ENCODE data around the gene MYO1E. TPM values are rescaled to one million over a fixed set of nuclear protein-coding genes. Genes with fewer than 3 reads are reported as not detected.
"Not testable (repeated sequence)": the region's sequence is repeated elsewhere in the genome, so short reads cannot be mapped to it uniquely, and the experiment has no call there.

Gene MYO1E
- polyA plus RNA-seq, 12 donors = 33.5 to 50.6 (median 39.9) TPM; not detected in 1

GRCh38 chr15:59394166-59394661, 21.5 kb upstream of the MYO1E start:
- DNase-seq = no peak

DNA sequence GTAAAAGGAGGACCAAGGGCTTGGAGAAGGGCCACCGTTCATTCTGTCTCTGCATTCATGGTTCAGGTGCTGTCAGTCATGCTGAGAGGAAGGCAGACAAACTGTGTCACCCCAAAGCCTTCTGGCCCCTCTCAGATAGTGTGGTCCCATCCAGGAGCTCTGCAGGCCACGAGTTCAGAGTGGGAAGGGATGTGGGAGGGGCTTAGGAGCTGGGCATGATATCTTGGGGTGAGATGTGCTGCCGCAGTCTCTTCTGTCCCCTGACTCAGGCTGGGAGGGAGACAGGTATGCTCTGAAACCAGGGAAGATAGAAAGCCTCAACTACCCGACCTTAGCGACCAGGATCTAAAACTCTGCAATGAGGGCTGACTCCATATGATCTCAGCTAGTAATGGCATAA, 19.6 kb upstream of the MYO1E start:
- DNase-seq = no peak

- DNase-seq = no peak
These were observed 16.0 kb upstream of the MYO1E start for GRCh38 chr15:59388670-59389069.

- not testable (repeated sequence) for DNase-seq
These were observed 14.7 kb upstream of the MYO1E start for GRCh38 chr15:59387196-59387878.

DNA sequence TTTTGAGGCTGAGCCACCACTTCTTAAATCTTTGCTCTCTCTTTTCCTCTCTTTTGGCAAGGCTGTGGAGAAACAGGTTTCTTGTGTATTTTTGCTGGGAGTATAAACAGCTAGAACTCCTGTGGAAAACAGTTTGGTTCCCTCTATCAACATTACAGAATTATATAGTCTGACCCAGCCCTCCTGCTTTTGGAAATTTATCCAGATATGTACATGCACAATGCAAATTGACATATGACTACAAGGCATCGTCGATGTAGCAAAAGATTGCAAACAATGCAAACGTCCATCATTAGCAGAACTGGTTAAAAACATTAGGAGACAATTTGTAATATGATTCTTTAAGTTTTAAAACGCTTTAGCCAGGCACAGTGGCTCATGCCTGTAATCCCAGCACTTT, 12.5 kb upstream of the MYO1E start:
- DNase-seq = no peak

DNA sequence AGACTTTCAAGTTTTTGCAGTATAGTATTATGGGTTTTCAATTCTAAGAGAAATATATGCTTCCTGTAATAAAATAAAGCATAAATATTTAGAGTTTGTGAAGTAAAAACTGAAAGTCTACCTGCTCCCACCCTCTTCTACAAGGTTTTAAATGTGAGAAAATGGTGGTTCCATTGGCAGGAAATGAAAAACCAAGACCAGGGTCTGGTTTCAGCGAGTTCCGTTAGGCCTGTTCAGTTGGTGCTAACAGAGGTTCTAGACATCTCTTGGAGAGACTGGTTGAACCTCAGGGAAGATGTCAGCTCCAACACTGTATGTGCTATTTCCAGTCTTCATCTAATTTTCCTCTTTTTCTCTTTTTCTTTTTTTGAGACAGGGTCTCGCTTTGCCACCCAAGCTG, 11.8 kb upstream of the MYO1E start:
- DNase-seq = no peak

- DNase-seq = no peak
These were observed 8.4 kb upstream of the MYO1E start for GRCh38 chr15:59380902-59381610.

DNA sequence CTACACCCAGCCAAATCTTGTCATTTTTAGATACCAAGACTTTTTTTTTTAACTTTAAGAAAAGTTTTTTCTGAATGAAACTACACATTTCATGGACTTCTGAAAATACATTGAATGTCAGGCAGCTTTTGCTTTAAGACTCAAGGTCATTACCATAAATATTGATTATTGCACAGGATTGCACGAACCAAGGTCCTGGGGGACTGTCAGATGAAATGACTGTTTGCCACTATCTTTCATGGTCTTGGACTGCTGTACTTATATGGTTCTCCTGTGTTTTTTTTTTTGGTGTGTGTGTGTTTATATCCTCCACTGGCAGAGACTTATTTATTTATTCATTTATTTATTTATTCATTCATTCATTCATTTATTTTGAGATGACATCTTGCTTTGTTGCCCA, 6.9 kb upstream of the MYO1E start:
- no peak for DNase-seq

DNA sequence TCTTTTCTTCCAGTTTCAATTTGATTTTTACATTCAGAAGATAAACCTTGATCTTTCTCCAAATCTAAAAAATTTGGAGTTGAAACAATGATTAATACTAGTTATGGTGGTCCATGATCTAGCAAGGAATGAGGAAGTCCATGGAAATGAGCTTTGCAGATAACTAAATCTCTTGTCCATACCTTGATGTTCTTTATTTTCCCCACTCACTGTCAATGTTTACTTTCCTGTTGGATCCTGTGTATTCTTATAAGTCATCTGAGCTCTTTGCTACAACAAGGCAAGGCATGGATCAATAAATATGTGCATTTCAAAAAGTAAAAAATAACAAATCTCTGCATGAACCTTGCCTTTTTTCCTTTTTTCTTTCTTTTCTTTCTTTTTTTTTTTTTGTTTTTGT, 6.2 kb upstream of the MYO1E start:
- no peak for DNase-seq

GRCh38 chr15:59377924-59378323, 5.3 kb upstream of the MYO1E start:
- DNase-seq = no peak

GRCh38 chr15:59376733-59377132, 4.1 kb upstream of the MYO1E start:
- DNase-seq = no peak

GRCh38 chr15:59373215-59373614, 544 bp upstream of the MYO1E start:
- DNase-seq = no peak

DNA sequence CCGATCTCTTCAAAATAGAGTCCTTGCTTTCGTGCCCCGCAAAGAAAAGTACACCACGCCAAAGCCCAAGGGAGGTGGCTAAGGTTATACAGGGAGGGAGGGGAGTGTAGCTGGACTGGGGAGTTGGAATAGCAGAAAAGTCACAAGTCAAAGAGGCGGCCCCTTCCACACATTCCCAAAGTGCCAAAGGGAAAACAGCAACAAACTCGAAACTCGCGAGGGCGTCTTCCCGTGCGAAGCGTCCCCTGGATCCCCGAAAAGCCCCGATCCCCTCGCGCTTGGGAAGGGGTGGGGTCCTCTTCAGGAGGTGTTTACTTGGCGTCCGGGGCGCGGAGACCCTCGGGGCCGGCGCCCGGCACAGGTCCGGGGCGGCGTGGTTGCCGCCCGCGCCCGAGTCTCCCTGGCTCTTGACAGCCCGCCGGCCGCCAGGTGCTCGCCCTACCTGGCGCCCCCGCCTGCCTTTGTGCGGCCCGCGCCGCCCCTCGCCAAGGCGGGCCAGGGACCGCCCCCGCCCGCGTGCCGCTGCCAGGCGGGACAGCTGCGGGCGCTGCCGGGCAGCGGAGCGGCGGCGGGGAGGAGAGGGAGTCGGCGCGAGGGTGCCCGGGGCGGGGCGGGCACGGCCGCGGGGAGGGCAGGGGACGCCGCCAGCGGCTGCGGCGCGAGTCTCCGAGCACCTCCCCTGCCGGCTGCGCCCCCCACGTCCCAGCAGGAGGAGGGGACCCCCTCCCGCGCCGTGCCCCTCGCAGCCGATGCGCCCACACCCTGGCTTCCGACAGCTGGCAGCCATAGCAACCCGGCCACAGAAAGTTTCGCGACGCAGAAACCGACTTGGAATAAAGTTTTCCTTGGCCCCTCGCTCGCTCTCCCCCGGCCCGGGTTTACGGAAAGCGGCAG, 966 bp downstream of the MYO1E start:
- no peak for DNase-seq

GRCh38 chr15:59369597-59369996, 3.1 kb downstream of the MYO1E start:
- DNase-seq = no peak

DNA sequence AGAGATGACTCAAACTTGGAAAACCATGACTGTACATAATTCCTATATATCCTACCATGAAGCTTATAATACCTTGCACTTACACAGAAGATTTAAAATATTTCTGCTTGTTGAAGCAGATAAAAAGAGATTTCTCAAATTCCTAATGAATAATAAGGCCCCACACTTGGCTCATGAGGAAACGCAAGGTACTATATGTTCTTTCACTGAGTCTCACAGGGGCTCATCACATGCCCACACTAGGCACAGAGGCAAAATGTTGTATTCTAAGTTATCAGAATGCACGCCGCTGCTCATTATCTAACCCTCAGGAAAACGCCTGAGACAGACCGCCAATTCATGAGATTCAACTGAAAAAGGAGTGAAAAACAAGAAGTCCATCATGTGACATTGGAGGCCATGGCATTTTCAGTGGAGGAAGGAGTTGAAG, 5.6 kb downstream of the MYO1E start:
- DNase-seq = no peak

GRCh38 chr15:59366333-59367021, 6.2 kb downstream of the MYO1E start:
- DNase-seq = no peak

- no peak for DNase-seq
These were observed 8.4 kb downstream of the MYO1E start for GRCh38 chr15:59364248-59364647.

- no peak for DNase-seq
These were observed 10.3 kb downstream of the MYO1E start for GRCh38 chr15:59362331-59362730.

- no peak for DNase-seq
These were observed 11.8 kb downstream of the MYO1E start for GRCh38 chr15:59360896-59361295.

DNA sequence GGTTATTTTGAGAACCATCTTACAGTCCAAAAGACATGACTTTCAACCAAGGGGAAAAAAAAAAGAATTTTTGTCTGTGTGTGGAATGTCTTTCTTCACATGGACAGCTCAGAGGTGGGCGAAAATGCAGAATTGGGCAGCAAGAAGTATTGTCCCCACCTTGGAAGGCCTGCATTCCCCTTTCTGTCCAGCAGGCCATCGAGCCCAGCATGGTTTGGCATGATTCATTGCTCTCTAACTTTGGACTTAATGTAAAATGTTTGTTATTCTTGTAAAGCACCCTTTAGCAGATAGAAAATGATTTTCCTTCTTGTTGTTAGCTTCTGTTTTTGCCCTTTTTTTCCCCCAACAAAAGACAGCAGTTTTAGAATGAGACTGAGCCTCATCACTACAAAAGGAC, 12.4 kb downstream of the MYO1E start:
- no peak for DNase-seq

- no peak for DNase-seq
These were observed 16.9 kb downstream of the MYO1E start for GRCh38 chr15:59355730-59356129.

Data from muscle of arm (tissue), 12 donors.